HG03135 (cell line): ENCODE results near the gene ECE2.
"Not testable (repeated sequence)": the region's sequence is repeated elsewhere in the genome, so short reads cannot be mapped to it uniquely, and the experiment has no call there.

Experiments used
- ATAC-seq: cut with Tn5 transposase; IDR thresholded peaks from one replicate; pipeline ENCODE4 v1.9.1; 2021; ENCODE audit warnings: mild to moderate bottlenecking, moderate library complexity; ENCODE audit not compliant: unreplicated experiment

ECE2 gene

DNA sequence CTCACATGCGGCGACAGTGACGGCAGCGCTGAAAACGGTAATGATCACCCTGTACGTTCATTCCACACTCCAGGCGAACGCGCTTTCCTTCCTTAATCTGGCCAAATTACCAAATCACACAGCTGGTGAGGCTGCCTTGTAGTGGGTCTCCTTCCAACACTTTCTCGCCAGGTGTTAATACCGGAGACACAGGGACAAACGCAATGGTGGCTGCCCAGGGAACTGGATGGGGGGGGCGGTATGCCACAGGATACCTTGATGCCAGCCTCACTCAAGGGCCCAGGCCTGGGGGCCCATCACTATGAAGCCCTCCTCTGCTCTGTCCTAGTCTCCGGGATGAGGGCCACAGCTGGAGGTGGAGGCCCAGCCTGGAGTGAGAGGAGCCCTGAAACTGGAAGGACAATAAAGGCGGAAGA lies 13.1 kb upstream of the ECE2 start:
- no peak for ATAC-seq

DNA sequence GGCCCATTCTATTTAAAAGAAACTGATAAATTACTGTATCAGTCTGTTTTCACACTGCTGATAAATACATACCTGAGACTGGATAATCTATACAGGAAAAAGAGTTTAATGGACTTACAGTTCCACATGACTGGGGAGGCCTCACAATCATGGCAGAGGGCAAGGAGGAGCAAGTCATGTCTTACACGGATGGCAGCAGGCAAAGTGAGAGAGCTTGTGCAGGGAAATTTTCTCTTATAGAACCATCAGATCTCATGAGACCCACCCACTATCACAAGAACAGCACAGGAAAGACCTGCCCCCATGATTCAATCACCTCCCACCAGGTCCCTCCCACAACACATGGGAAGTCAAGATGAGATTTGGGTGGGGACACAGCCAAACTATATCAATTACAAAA lies 8.6 kb upstream of the ECE2 start:
- ATAC-seq, result not testable (repeated sequence)

DNA sequence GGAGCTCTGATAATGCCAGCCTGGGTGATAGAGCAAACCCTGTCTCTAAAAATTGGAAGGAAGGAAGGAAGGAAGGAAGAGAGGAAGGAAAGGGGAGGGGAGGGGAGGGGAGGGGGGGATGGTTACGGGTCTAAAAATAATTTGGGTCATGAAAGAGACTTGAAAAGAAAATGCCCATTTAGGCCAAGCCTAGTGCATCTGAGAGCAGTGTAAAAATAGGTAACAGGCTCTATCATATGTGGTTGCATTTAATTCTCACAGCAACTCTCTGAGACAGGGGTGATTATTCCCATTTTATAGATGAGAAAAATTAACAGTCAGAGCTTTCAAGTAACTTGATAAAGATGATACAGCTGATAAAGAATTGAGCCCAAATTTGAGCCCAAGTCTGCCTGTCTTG lies 3.6 kb upstream of the ECE2 start:
- no peak for ATAC-seq

DNA sequence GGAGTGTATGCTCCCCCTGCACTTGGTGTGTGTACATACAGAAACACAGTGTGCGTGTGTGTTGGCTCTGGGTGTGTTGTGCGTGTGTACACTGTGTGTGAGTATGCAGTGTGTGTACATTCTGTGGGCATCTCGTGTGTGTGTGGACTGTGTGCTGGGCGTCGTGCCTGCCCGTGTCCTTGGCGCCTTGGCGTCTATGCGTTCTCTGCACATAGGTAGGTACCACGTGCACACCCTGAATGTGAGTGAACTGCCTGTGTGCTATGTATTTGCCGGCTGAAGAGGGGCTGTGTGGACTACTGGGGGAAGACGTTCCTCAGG lies 481 bp upstream of the ECE2 start:
- ATAC-seq, result no peak

DNA sequence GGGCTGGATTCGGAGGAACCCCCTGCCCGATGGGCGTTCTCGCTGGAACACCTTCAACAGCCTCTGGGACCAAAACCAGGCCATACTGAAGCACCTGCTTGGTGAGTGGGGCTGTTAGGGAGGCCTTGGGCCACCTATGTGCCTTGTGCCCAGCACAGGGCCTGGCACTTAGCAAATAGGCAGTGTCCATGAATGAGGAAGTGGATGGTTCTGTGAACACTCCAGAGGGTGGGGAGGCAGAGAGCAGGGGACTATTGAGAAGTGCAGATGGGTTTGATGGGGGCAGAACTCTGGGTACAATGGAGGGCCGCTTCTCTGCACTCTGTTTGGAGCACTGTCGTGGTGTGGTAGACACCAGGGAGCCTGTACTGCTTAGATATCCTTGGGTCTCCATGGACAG lies 1.5 kb downstream of the ECE2 start:
- ATAC-seq, result no peak

DNA sequence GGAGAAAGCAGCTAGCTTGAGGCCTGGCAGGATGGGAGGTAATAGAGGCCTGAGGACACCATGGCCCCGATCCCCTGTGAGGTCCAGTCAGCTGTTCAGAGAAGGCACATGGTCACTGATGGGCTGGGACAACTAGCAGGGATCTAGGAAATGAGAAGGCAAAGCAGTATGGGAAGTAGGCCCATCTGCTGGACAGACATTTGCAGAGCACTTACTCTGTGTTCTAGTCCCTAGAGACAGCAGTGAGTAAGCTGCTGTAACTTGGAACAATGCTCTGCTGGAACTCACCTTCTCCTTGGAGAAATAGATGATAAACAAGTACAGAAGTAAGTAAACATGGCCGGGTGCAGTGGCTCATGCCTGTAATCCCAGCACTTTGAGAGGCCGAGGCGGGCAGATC lies 7.1 kb downstream of the ECE2 start:
- no peak for ATAC-seq

DNA sequence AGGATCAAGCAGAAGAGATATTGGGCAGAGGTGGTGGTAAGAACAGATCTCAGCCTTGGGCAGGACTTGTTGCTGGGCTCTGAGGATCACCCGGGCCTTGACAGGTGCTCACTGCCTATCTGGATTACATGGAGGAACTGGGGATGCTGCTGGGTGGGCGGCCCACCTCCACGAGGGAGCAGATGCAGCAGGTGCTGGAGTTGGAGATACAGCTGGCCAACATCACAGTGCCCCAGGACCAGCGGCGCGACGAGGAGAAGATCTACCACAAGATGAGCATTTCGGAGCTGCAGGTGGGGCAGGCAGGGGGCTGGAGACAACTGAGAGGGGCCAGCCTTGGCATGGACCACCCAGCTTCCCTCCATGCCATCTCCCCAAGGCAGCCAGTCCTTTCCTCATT lies 7.9 kb downstream of the ECE2 start:
- ATAC-seq, result no peak

DNA sequence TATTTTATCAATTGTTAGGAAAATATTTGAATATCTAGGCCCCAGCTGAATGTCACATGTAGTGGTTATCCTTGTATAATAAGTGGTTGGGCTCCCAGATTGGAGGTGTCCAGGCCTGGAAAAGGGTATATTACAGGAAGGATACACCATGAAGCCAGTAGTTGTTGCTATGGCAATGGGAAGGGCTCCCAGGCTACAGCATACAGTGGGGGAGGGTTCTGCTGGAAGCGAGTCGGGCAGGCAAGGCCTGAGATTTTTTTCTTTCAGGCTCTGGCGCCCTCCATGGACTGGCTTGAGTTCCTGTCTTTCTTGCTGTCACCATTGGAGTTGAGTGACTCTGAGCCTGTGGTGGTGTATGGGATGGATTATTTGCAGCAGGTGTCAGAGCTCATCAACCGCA lies 8.9 kb downstream of the ECE2 start:
- no peak for ATAC-seq

DNA sequence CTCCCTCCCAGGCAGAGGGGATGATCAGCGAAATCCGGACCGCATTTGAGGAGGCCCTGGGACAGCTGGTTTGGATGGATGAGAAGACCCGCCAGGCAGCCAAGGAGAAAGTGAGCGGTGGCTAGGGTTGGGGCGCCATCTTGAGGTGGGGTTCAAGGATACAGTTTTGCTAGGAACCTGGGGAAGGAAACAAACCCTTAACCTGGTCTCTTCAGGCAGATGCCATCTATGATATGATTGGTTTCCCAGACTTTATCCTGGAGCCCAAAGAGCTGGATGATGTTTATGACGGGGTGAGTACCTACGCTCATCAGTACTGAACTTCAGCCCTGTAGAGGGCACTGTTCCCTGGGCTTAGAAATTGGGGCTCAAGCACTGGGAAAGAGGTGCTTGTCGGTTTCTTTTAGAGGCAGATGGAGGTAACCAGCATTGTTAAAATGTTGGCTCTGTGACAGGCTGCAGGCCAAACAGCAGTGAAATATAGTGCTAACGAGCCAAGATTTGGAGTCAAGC lies 13.7 kb downstream of the ECE2 start:
- no peak for ATAC-seq

DNA sequence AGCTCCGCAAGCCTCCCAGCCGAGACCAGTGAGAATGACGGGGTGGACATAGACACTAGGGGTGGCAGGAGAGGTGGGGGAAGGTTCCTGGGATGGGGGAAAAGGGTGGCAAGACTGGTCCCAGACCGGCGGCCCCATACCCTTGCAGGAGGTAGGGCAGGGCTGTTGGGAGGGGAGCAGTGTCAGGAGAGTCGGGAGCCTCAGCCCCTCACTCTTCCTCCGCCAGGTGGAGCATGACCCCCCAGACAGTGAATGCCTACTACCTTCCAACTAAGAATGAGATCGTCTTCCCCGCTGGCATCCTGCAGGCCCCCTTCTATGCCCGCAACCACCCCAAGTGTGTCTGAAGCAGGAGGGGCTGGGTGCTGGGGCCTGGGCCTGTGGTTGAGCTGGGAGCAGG lies 14.5 kb downstream of the ECE2 start:
- no peak for ATAC-seq

DNA sequence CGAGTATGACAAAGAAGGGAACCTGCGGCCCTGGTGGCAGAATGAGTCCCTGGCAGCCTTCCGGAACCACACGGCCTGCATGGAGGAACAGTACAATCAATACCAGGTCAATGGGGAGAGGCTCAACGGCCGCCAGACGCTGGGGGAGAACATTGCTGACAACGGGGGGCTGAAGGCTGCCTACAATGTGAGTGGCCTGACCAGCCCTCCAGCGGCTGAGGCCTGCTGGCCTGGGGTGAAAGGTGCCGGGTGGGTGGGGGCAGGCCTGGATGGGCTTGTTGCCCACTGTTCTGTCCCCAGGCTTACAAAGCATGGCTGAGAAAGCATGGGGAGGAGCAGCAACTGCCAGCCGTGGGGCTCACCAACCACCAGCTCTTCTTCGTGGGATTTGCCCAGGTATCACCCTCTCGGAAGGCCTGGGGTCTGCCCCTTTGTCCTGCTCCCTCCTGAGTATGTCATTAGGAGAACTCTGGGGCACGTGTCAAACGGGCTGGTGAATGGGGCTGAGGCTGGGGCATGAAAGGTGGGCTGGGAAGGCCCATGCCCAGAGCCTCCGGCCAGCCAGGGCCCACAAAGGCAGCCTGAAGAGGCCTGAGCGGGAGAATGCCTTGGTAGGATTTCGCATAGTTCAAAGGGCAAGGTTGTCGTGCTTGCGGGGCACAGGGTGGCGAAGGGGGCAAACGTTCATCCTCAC lies 15.4 kb downstream of the ECE2 start:
- ATAC-seq, result no peak

DNA sequence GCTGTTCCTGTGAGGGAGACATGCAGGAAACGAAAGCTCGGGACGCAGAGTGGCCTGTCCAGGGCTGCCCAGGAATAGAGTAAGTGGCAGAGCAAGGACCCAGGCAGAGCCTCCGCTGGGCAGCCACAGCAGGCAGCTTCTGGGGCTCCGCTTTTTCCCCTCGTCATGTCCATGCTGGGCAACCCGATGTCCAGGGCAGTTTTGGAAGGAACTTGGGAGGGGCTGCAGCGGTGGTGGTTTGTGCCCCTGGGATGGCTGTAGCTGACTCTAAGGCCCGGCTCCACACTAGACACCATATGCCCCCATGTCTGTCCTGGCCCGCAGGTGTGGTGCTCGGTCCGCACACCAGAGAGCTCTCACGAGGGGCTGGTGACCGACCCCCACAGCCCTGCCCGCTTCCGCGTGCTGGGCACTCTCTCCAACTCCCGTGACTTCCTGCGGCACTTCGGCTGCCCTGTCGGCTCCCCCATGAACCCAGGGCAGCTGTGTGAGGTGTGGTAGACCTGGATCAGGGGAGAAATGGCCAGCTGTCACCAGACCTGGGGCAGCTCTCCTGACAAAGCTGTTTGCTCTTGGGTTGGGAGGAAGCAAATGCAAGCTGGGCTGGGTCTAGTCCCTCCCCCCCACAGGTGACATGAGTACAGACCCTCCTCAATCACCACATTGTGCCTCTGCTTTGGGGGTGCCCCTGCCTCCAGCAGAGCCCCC lies 16.1 kb downstream of the ECE2 start:
- ATAC-seq, result no peak

DNA sequence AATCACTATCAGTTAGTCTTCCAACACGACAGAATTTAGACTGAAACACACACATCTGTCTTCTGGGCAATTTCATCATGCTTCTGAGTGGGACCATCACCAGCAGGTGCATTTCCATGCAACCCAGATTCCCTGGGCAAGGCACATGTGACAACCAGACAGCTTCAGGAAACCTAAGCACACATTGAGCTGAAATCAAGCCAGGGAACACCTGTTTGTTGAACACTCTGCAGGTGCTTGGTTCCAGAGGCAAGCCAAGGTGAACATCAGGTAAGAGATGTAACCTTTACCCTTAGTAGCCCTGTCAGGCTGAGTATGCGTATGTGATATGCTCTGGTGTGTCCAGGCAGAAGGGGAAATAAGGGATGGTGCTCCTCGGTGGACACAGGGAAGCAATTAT lies 19.9 kb downstream of the ECE2 start:
- no peak for ATAC-seq

DNA sequence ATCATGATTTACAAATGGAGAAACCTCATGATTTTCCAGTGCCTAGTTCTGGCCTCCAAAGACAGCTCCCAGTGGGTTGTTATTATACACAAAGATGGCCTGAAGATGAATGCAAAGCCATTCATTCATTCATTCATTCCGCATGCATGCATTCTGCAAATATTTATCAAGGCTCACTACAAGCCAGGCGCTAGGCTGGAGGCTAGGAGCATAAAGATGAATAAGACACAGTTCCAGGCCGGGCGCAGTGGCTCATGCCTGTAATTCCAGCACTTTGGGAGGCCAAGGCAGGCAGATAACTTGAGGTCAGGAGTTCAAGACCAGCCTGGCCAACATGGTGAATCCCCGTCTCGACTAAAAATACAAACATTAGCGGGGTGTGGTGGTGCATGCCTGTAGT lies 20.8 kb downstream of the ECE2 start:
- no peak for ATAC-seq

DNA sequence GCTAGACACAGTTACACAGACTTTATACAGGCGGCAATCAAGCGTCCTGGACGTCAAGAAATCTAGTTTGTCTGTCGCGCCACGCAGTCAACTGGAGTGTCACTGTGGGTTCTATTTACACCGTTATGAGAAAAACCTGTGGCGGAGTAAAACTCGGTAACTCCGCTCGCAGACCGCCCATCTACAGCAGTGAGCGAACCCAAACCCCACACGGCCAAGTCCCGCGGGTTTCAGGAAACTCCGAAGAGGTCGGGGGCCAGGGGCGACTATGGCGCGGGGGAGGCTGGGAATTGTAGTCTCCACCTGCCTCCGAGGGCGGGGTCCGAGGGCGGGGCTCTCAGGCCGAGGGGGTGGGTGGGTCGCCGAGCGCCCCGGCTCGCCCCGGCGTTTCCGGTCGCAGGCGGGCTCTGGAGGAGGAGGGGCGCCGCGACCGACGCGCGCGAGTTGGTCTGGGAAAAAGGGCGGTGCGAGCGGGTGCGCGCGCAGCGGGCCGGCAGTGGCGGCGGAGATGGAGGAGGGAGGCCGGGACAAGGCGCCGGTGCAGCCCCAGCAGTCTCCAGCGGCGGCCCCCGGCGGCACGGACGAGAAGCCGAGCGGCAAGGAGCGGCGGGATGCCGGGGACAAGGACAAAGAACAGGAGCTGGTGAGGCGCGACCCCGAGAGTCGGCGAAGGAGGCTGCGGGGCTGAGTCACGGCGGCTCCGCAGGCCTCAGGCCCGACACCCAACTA lies 23.1 kb downstream of the ECE2 start, which contains the start of gene PSMD2:
TSS of gene PSMD2 (plus strand) at position 483 of the 729 bp plus-strand sequence. CDS start at position 509, 26 bp downstream.
- ATAC-seq, result peak; percentile 92

DNA sequence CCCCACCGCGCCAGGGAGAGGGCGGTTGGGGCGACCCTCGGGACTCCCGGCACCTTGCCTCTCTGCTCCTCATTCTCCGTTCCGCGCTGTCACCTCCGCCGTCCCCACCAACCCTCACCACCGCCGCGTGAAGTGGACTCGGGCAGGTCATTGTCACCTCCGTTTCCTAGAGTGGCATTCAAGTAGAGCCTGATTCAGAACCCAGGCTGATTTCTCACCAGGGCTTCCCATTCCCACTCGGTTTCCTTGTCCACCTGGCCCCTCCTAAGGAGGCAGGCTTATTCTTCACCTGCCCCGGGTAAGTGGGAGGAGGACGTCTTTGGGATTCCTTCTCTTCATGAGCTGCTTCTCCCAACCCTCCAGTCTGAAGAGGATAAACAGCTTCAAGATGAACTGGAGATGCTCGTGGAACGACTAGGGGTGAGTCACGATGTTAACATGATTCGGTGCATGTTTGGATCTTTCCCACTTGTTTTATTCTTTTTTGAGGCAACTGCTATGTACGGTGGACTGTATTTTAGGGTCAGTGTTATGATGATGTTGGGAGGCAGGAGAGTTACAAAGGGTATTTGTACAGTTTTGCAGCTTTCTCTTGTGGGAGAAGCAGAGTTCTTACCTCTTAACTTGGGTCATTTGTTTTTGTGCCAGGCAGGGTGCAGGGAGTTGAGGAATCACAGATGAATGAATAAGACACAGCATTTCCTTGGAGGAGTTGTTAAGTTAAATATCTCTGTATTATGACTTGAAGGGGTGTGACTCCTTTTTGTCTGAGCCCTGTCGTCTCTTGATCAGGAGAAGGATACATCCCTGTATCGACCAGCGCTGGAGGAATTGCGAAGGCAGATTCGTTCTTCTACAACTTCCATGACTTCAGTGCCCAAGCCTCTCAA lies 23.9 kb downstream of the ECE2 start:
- ATAC-seq, result no peak

DNA sequence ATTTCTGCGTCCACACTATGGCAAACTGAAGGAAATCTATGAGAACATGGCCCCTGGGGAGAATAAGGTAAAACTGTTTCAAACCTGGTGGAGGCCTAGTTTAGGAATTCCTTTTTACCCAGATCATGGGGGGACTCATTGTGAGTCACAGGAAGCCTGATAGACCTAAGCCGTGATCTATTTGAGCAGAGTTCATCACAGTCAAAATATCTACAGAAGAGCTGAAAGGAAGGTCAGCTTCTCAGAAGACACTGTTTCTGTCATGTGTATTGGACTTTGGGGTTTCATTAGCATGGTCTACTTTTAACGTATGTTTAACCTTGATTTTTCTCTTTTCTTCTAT lies 24.5 kb downstream of the ECE2 start:
- no peak for ATAC-seq

DNA sequence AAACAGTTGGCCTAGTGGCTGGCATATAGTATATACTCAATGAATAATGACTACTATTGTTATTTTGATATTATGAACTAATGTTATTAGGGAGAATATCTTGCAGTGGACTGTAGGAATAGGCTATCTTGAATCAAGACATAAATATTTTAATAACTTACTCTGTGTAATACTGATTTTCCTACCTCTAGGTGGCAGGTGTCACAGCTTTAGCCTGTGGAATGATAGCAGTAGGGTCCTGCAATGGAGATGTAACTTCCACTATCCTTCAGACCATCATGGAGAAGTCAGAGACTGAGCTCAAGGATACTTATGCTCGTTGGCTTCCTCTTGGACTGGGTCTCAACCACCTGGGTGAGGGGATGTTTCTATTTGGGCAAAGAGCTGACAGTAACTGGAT lies 29.8 kb downstream of the ECE2 start:
- ATAC-seq, result no peak

DNA sequence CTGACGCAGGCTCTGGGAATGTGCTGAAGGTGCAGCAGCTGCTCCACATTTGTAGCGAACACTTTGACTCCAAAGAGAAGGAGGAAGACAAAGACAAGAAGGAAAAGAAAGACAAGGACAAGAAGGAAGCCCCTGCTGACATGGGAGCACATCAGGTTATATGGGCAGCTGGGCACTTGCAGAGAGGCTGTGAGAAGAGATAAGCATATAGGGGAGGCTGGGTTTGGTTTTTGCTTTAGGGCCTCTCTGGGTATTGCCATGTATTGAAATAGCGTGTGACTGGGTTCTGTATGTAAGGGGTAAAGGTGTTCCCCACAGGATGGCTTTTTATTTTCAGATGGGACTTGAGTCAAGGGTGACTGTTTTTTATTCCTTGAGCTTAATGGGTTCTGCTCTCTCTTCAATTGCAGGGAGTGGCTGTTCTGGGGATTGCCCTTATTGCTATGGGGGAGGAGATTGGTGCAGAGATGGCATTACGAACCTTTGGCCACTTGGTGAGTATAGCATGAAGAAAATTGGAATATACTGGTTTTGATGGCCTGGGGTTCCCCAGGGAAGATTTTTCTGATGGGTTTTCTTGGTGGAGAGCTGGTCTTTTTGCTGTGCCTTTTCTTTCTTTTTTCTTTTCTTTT lies 30.6 kb downstream of the ECE2 start:
- ATAC-seq, result no peak

DNA sequence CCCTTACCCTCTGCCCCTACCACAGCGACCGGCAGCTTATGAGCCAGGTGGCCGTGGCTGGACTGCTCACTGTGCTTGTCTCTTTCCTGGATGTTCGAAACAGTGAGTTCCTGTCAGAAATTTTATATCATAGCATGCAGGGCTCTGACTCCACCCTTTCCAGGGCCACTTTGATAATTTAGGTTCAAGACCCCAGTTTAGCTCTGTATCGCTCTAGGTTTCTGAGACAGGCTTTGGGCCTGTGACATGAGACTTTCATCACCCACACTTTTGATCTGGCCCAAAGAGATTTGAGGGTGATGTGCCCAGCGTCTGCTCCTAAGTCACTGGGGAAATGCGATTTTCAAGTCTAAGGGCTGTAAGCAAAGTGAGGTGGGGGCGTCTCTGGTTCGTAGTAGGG lies 32.1 kb downstream of the ECE2 start:
- no peak for ATAC-seq

DNA sequence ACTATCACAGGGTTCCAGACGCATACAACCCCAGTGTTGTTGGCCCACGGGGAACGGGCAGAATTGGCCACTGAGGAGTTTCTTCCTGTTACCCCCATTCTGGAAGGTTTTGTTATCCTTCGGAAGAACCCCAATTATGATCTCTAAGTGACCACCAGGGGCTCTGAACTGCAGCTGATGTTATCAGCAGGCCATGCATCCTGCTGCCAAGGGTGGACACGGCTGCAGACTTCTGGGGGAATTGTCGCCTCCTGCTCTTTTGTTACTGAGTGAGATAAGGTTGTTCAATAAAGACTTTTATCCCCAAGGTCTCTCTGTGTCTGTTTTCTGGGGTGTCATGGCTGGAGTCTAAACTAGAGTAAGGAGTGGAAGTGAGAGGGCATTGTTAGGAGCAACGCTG lies 32.9 kb downstream of the ECE2 start:
- no peak for ATAC-seq
